Measurements from ENCODE around the gene DIP2C. TPM values are rescaled to one million over a fixed set of nuclear protein-coding genes. Genes with fewer than 3 reads are reported as not detected.
"Not testable (repeated sequence)": the region's sequence is repeated elsewhere in the genome, so short reads cannot be mapped to it uniquely, and the experiment has no call there.

The DIP2C gene
- total RNA-seq, 4 donors from 2014 or later = 13.4 to 32.0 (median 18.4) TPM

DNA sequence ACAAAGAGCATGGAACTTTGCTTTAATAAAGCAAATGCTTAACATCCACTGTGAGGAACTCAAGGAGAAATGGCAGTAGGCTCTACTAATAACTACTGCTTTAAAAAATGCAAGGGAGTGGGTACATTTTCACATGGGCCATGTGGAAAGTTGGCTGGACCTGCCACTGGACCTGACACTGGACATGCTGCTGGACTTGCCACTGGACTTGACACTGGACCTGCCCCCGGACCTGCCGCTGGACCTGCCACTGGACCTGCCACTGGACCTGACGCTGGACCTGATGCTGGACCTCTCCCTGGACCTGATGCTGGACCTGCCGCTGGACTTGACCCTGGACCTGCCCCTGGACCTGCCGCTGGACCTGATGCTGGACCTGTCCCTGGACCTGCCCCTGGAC, 32.6 kb downstream of the DIP2C start:
- H3K27me3 ChIP-seq = no peaks in the 10 kb centered on the region
- H3K36me3 ChIP-seq = no peaks in the 10 kb centered on the region
- H3K4me3 ChIP-seq = no peak overlapping the region
- peaks cover 15 to 43% (median 35%) of the 10 kb centered on the region in 4 donors for H3K4me1 ChIP-seq
- DNase-seq = no peak
- WGBS, 2 donors (ENCODE audit: low coverage in 1 of 2) = 64% methylated on average over 3 of the region's 5 CpGs; no CpG with 5 or more reads in 1 of the 2 donors
- TF ChIP-seq POLR2AphosphoS5 (IDR thresholded peaks at IDR 0.05) (no peak), EP300 (IDR thresholded peaks at IDR 0.05; ENCODE audit: low read depth) (no peak)
- TF ChIP-seq, protein P1, sequence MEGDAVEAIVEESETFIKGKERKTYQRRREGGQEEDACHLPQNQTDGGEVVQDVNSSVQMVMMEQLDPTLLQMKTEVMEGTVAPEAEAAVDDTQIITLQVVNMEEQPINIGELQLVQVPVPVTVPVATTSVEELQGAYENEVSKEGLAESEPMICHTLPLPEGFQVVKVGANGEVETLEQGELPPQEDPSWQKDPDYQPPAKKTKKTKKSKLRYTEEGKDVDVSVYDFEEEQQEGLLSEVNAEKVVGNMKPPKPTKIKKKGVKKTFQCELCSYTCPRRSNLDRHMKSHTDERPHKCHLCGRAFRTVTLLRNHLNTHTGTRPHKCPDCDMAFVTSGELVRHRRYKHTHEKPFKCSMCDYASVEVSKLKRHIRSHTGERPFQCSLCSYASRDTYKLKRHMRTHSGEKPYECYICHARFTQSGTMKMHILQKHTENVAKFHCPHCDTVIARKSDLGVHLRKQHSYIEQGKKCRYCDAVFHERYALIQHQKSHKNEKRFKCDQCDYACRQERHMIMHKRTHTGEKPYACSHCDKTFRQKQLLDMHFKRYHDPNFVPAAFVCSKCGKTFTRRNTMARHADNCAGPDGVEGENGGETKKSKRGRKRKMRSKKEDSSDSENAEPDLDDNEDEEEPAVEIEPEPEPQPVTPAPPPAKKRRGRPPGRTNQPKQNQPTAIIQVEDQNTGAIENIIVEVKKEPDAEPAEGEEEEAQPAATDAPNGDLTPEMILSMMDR (IDR thresholded peaks at IDR 0.05) = no peak
- H3K27ac ChIP-seq = no peak overlapping the region
- H3K9me3 ChIP-seq = no peaks in the 10 kb centered on the region
- intact Hi-C loops (cut with DNase I; ENCODE audit: low total_unique reads) (no loop called here), in situ Hi-C loops (cut with MboI; ENCODE audit: low pct_ligation_motif_present in 1 of 4, low pct_unique_long_range_greater_than_20kb in 1 of 4, low sequenced_read_pairs in 3 of 4) (no loop called here)

GRCh38 chr10:655184-655583, 34.3 kb downstream of the DIP2C start:
- H3K4me3 ChIP-seq = no peak overlapping the region
- TF ChIP-seq, protein P1 (IDR thresholded peaks at IDR 0.05) = no peak
- TF ChIP-seq EP300 (IDR thresholded peaks at IDR 0.05; ENCODE audit: low read depth) (no peak), POLR2A (IDR thresholded peaks at IDR 0.05) (no peak), POLR2AphosphoS5 (IDR thresholded peaks at IDR 0.05) (no peak)
- no peaks in the 10 kb centered on the region for H3K27me3 ChIP-seq
- no peak for DNase-seq
- H3K4me1 ChIP-seq = peaks cover 3 to 41% (median 31%) of the 10 kb centered on the region in 4 donors
- H3K27ac ChIP-seq = peak overlapping the region; percentile 57 to 92 (median 69)
- H3K36me3 ChIP-seq = no peaks in the 10 kb centered on the region
- no peaks in the 10 kb centered on the region for H3K9me3 ChIP-seq
- intact Hi-C loops (cut with DNase I; ENCODE audit: low total_unique reads) = no loop called here
- 75 to 93% methylated on average over 6 to 8 of the region's 8 CpGs for WGBS, 2 donors (ENCODE audit: low coverage in 1 of 2)
- in situ Hi-C loops (cut with MboI; ENCODE audit: low pct_ligation_motif_present in 1 of 4, low pct_unique_long_range_greater_than_20kb in 1 of 4, low sequenced_read_pairs in 3 of 4) = no loop called here

GRCh38 chr10:654647-654996, 34.8 kb downstream of the DIP2C start:
- DNase-seq = no peak
- peak overlapping the region; percentile 57 to 92 (median 69) for H3K27ac ChIP-seq
- H3K36me3 ChIP-seq = no peaks in the 10 kb centered on the region
- no peaks in the 10 kb centered on the region for H3K27me3 ChIP-seq
- 84 to 87% methylated on average over 6 of the region's 6 CpGs for whole genome bisulfite sequencing, 2 donors (ENCODE audit: low coverage in 1 of 2)
- intact Hi-C loops (cut with DNase I; ENCODE audit: low total_unique reads) (no loop called here), in situ Hi-C loops (cut with MboI; ENCODE audit: low pct_ligation_motif_present in 1 of 4, low pct_unique_long_range_greater_than_20kb in 1 of 4, low sequenced_read_pairs in 3 of 4) (no loop called here)
- peaks cover 4 to 39% (median 32%) of the 10 kb centered on the region in 4 donors for H3K4me1 ChIP-seq
- no peak overlapping the region for H3K4me3 ChIP-seq
- no peaks in the 10 kb centered on the region for H3K9me3 ChIP-seq
- TF ChIP-seq POLR2A (IDR thresholded peaks at IDR 0.05) = no peak
- no peak for TF ChIP-seq POLR2AphosphoS5 (IDR thresholded peaks at IDR 0.05)
- TF ChIP-seq, protein P1 (IDR thresholded peaks at IDR 0.05) = no peak
- TF ChIP-seq EP300 (IDR thresholded peaks at IDR 0.05; ENCODE audit: low read depth) = no peak

- Histone ChIP-seq H3K9me3 (no peaks in the 10 kb centered on the region), H3K36me3 (no peaks in the 10 kb centered on the region), H3K27ac (peak overlapping the region; percentile 57 to 92 (median 69)), H3K4me3 (no peak overlapping the region), H3K27me3 (no peaks in the 10 kb centered on the region), H3K4me1 (peaks cover 8 to 40% (median 31%) of the 10 kb centered on the region in 4 donors)
- peak; percentile 70 for DNase-seq
- TF ChIP-seq, protein P1 (IDR thresholded peaks at IDR 0.05) = no peak
- no peak for TF ChIP-seq POLR2A (IDR thresholded peaks at IDR 0.05)
- TF ChIP-seq EP300 (IDR thresholded peaks at IDR 0.05; ENCODE audit: low read depth) = peak; percentile 29
- peak in 2 of 3 donors; percentile 18 to 24 for TF ChIP-seq POLR2AphosphoS5 (IDR thresholded peaks at IDR 0.05)
- in situ Hi-C loops (cut with MboI; ENCODE audit: low pct_ligation_motif_present in 1 of 4, low pct_unique_long_range_greater_than_20kb in 1 of 4, low sequenced_read_pairs in 3 of 4) (no loop called here), intact Hi-C loops (cut with DNase I; ENCODE audit: low total_unique reads) (no loop called here)
- WGBS, 2 donors (ENCODE audit: low coverage in 1 of 2) = 28 to 44% methylated on average over 4 to 13 of the region's 13 CpGs
Measured at GRCh38 chr10:653991-654646, 35.3 kb downstream of the DIP2C start.

DNA sequence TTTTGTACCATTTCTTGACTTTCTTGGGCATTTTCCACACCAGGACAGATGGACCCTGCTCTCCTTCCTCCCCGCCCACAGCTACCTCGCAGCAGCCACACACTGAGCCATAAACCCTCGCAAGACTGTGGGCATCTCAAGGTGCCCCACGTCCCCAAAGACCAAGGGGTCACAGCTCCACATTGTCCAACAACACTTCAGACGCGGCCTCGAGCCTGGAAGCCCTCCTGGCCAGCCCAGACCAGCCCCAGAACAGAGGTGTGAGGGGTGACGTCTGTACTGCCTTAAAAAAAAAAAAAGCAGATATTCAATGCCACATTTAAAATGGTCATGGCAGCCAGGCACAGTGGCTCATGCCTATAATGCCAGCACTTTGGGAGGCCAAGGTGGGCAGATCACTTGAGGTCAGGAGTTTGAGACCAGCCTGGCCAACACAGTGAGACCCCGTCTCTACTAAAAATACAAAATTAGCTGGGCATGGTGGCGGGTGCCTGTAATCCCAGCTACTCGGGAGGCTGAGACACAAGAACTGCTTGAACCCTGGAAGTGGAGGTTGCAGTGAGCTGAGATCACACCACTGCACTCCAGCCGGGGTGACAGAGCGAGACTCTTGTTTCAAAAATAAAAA, 36.5 kb downstream of the DIP2C start:
- H3K4me1 ChIP-seq = peaks cover 8 to 41% (median 30%) of the 10 kb centered on the region in 4 donors
- DNase-seq; in situ Hi-C loops (cut with MboI; ENCODE audit: low pct_ligation_motif_present in 1 of 4, low pct_unique_long_range_greater_than_20kb in 1 of 4, low sequenced_read_pairs in 3 of 4); intact Hi-C loops (cut with DNase I; ENCODE audit: low total_unique reads); H3K27me3 ChIP-seq; H3K4me3 ChIP-seq; H3K9me3 ChIP-seq; H3K36me3 ChIP-seq: not testable (repeated sequence)
- H3K27ac ChIP-seq = peak overlapping the region; percentile 57 to 93 (median 78)
- WGBS, 2 donors (ENCODE audit: low coverage in 1 of 2) = 90% methylated on average over 13 of the region's 13 CpGs; no CpG with 5 or more reads in 1 of the 2 donors

Measured in transverse colon (tissue), 4 donors.